Kidney (tissue), 14 donors: ENCODE measurements around the gene NT5DC1. TPM values are rescaled to one million over a fixed set of nuclear protein-coding genes. Genes with fewer than 3 reads are reported as not detected.

Source experiments
- DNase-seq, 5 donors: peaks; one replicate each; pipeline ENCODE4 v3.0.0-alpha.2; 2013 to 2020
- FAIRE-seq: peaks from 2 replicates; lab custom pipeline; 2012; peaks lifted over from hg19 to GRCh38; lab: Jason Lieb, UNC
- H3K27ac ChIP-seq, 2 donors: one replicate each; pipeline ENCODE4 v1.7.0; 2013; ENCODE audit warnings: low read depth in 2 of 2, low read length in 2 of 2, inconsistent platforms in 1 of 2
- H3K27me3 ChIP-seq: one replicate; pipeline ENCODE4 v1.7.1; 2013; ENCODE audit warnings: low read length, inconsistent platforms; ENCODE audit not compliant: control insufficient read depth, insufficient read depth
- H3K36me3 ChIP-seq, 3 donors: one replicate each; pipeline versions ENCODE4 v1.7.0 to v1.7.1; 2013; ENCODE audit warnings: low read length in 3 of 3, control low read depth in 1 of 3, inconsistent platforms in 1 of 3; ENCODE audit not compliant: insufficient read depth in 3 of 3, control insufficient read depth in 2 of 3
- H3K4me1 ChIP-seq, 3 donors: one replicate each; pipeline versions ENCODE4 v1.7.0 to v1.7.1; 2013; ENCODE audit warnings: low read length in 3 of 3, inconsistent platforms in 1 of 3, low read depth in 1 of 3; ENCODE audit not compliant: control insufficient read depth in 2 of 3, insufficient read depth in 2 of 3
- H3K4me3 ChIP-seq, 3 donors: one replicate each; pipeline versions ENCODE4 v1.7.0 to v1.8.1; 2013; ENCODE audit warnings: low read length in 3 of 3, control low read depth in 1 of 3, inconsistent platforms in 1 of 3
- H3K9ac ChIP-seq, 3 donors: one replicate each; pipeline versions ENCODE4 v1.7.0 to v1.7.1; 2013; ENCODE audit warnings: low read length in 3 of 3, control low read depth in 1 of 3, inconsistent platforms in 1 of 3
- H3K9me3 ChIP-seq, 3 donors: one replicate each; pipeline versions ENCODE4 v1.7.0 to v1.7.1; 2013; ENCODE audit warnings: low read length in 3 of 3, control low read depth in 1 of 3, inconsistent platforms in 1 of 3; ENCODE audit not compliant: control insufficient read depth in 2 of 3, insufficient read depth in 1 of 3
- CTCF ChIP-seq: IDR thresholded peaks from 3 replicates; pipeline ENCODE4 v1.5.1; 2012; ENCODE audit warnings: mild to moderate bottlenecking, moderate library complexity, borderline replicate concordance; ENCODE audit not compliant: insufficient read depth; ENCODE audit errors: extremely low read depth
- intact Hi-C: fragments of 100-400 bp; cut with DNase I; formaldehyde crosslinking; loops from one replicate; pipeline ENCODE4 v1.11.1; 2022
- polyA plus RNA-seq: library from polyadenylated mRNA; stranded (reverse); fragments of 350-450 nt; fragmentation: Illumina TruSeq; extraction: RNeasy Lipid Tissue Mini Kit (QIAGEN cat#74804); gene quantifications from one replicate; pipeline ENCODE4 v1.2.3, GENCODE V29; 2014; ENCODE audit warnings: low read depth, low replicate concordance; ENCODE audit not compliant: insufficient read depth
- total RNA-seq: library from RNA; stranded (reverse); fragmentation: NEBNext Ultra II Directional; extraction: Animal tissue kit (Norgen Biotek cat#: 25700); gene quantifications from one replicate; pipeline ENCODE4 v1.2.1, GENCODE V29; 2021
- donor health status: control.
- donor health status: control.
- donor health status: control.
- donor health status: control.
- donor health status: control.
- donor health status: DM: yes; HTN: yes; CAD: no.
- donor health status: Normal renal cell carcinoma (clear cell type).

Gene NT5DC1
- total and polyA plus RNA-seq, 2 donors from 2014 or later = 34.8 to 41.7 TPM

- Histone ChIP-seq H3K36me3 (peaks cover 3 to 63% (median 28%) of the 10 kb centered on the region in 3 donors), H3K9ac (no peak overlapping the region), H3K4me3 (no peak overlapping the region), H3K27ac (no peak overlapping the region), H3K27me3 (no peaks in the 10 kb centered on the region), H3K4me1 (peaks cover 0 to 2% (median 0%) of the 10 kb centered on the region in 3 donors), H3K9me3 (no peaks in the 10 kb centered on the region)
- DNase-seq (peak in 1 of 5 donors; percentile 43), FAIRE-seq (no peak)
- peak; percentile 25 for TF ChIP-seq CTCF
- intact Hi-C loops = no loop called here
Measured at GRCh38 chr6:116111552-116112528, 11.2 kb downstream of the NT5DC1 start.

- peaks cover 3 to 68% (median 28%) of the 10 kb centered on the region in 3 donors for H3K36me3 ChIP-seq
- H3K9ac ChIP-seq = no peak overlapping the region
- DNase-seq (no peak), FAIRE-seq (no peak)
- no peaks in the 10 kb centered on the region for H3K4me1 ChIP-seq
- H3K4me3 ChIP-seq = no peak overlapping the region
- intact Hi-C loops = no loop called here
- TF ChIP-seq CTCF = no peak
- no peaks in the 10 kb centered on the region for H3K27me3 ChIP-seq
- H3K27ac ChIP-seq = no peak overlapping the region
- H3K9me3 ChIP-seq = no peaks in the 10 kb centered on the region
Measured at GRCh38 chr6:116113386-116113785, 12.7 kb downstream of the NT5DC1 start.

- no peak overlapping the region for H3K27ac ChIP-seq
- no peaks in the 10 kb centered on the region for H3K9me3 ChIP-seq
- DNase-seq (peak in 1 of 5 donors; percentile 8), FAIRE-seq (peak; percentile 83)
- H3K9ac ChIP-seq = no peak overlapping the region
- peaks cover 3 to 50% (median 16%) of the 10 kb centered on the region in 3 donors for H3K36me3 ChIP-seq
- H3K4me3 ChIP-seq = no peak overlapping the region
- intact Hi-C loops = no loop called here
- H3K27me3 ChIP-seq = no peaks in the 10 kb centered on the region
- no peaks in the 10 kb centered on the region for H3K4me1 ChIP-seq
- no peak for TF ChIP-seq CTCF
Measured at GRCh38 chr6:116115781-116116180, 15.1 kb downstream of the NT5DC1 start.
